B cell (primary cell): ENCODE data around the gene CDC45.

Experiments
- EZH2 ChIP-seq: IDR thresholded peaks from 2 replicates; pipeline ENCODE4 v1.6.1; 2012; ENCODE audit warnings: borderline replicate concordance, low read depth, mild to moderate bottlenecking, moderate library complexity, low read length; ENCODE audit not compliant: insufficient read depth, poor library complexity, severe bottlenecking
- TF ChIP-seq, protein P1 (sequence below): fragments of 200-600 bp; IDR thresholded peaks from one replicate; pipeline ENCODE4 v1.8.0; 2022; ENCODE audit warnings: antibody characterized with exemption, mild to moderate bottlenecking

DNA sequence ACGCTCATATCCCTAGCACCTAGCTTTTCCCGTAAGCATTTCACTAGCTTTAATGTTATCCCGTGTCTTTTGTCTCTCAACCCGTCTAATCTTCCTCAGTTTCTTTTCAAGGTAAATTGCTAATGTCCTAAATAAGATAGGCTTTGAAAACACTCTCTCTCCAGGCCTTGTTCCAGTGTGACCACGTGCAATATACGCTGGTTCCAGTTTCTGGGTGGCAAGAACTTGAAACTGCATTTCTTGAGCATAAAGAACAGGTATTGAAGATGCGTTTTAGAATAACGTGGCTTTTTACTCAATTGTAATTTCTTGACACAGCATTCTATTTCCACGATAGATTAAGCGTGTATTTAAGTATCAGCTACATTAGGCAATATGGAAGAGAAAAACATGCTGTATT lies 1.1 kb downstream of the CDC45 start:
- TF ChIP-seq, protein P1, sequence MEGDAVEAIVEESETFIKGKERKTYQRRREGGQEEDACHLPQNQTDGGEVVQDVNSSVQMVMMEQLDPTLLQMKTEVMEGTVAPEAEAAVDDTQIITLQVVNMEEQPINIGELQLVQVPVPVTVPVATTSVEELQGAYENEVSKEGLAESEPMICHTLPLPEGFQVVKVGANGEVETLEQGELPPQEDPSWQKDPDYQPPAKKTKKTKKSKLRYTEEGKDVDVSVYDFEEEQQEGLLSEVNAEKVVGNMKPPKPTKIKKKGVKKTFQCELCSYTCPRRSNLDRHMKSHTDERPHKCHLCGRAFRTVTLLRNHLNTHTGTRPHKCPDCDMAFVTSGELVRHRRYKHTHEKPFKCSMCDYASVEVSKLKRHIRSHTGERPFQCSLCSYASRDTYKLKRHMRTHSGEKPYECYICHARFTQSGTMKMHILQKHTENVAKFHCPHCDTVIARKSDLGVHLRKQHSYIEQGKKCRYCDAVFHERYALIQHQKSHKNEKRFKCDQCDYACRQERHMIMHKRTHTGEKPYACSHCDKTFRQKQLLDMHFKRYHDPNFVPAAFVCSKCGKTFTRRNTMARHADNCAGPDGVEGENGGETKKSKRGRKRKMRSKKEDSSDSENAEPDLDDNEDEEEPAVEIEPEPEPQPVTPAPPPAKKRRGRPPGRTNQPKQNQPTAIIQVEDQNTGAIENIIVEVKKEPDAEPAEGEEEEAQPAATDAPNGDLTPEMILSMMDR = no peak
- no peak for TF ChIP-seq EZH2
